HL-60 (cell line): ENCODE results near the gene DERA.
"Not testable (repeated sequence)": the region's sequence is repeated elsewhere in the genome, so short reads cannot be mapped to it uniquely, and the experiment has no call there.

ENCODE experiments used
- DNase-seq, 2 experiments: peaks; one replicate each; pipeline ENCODE4 v3.0.0-alpha.2; 2010 to 2020; ENCODE audit warnings: low read depth in 1 of 2, low spot score in 1 of 2
- H3K27ac ChIP-seq: fragments of 250-450 bp; sonication (Bioruptor Pico); replicated peaks from 2 replicates; pipeline ENCODE4 v1.5.1; 2020; ENCODE audit warnings: mild to moderate bottlenecking, moderate library complexity
- H3K27me3 ChIP-seq: fragments of 250-450 bp; sonication (Bioruptor Pico); 2 replicates; pipeline ENCODE4 v1.5.1; 2021; ENCODE audit warnings: mild to moderate bottlenecking, moderate library complexity; ENCODE audit not compliant: insufficient read depth, poor library complexity, severe bottlenecking
- H3K4me3 ChIP-seq: replicated peaks from 2 replicates; pipeline ENCODE4 v1.5.1; 2011; ENCODE audit warnings: mild to moderate bottlenecking, control low read depth, low read length; ENCODE audit not compliant: insufficient read depth
- CTCF ChIP-seq: IDR thresholded peaks from one replicate; pipeline ENCODE4 v1.5.1; 2011; ENCODE audit warnings: low read length, control low read depth, inconsistent platforms; ENCODE audit not compliant: insufficient read depth
- GABPA ChIP-seq: IDR thresholded peaks from 2 replicates; pipeline ENCODE4 v1.6.1; 2012; ENCODE audit warnings: low read depth
- POLR2AphosphoS5 ChIP-seq: IDR thresholded peaks from 2 replicates; pipeline ENCODE4 v1.6.1; 2012; ENCODE audit warnings: low read depth
- REST ChIP-seq: IDR thresholded peaks from 2 replicates; pipeline ENCODE4 v1.6.1; 2012; ENCODE audit warnings: low read depth; ENCODE audit not compliant: insufficient replicate concordance
- SPI1 ChIP-seq: IDR thresholded peaks from 2 replicates; pipeline ENCODE4 v1.6.1; 2012; ENCODE audit warnings: low read depth, mild to moderate bottlenecking, borderline replicate concordance

The DERA gene

GRCh38 chr12:16006752-16007151 is 95.6 kb downstream of the DERA start:
- no peak for TF ChIP-seq POLR2AphosphoS5
- no peak for TF ChIP-seq CTCF
- no peak for TF ChIP-seq GABPA
- TF ChIP-seq SPI1: no peak
- TF ChIP-seq REST: no peak
- no peak overlapping the region for H3K4me3 ChIP-seq
- no peak for DNase-seq
- no peaks in the 10 kb centered on the region for H3K27me3 ChIP-seq
- H3K27ac ChIP-seq: no peak overlapping the region

- Histone ChIP-seq H3K4me3 (no peak overlapping the region), H3K27ac (no peak overlapping the region), H3K27me3 (no peaks in the 10 kb centered on the region)
- DNase-seq: no peak
- TF ChIP-seq CTCF (no peak), REST (no peak), GABPA (no peak), POLR2AphosphoS5 (no peak), SPI1 (no peak)
Measured at GRCh38 chr12:16008421-16008824, 97.3 kb downstream of the DERA start.

- Histone ChIP-seq H3K27ac (no peak overlapping the region), H3K4me3 (no peak overlapping the region), H3K27me3 (no peaks in the 10 kb centered on the region)
- TF ChIP-seq GABPA (no peak), POLR2AphosphoS5 (no peak), SPI1 (no peak), REST (no peak), CTCF (no peak)
- DNase-seq: no peak
Measured at GRCh38 chr12:16012117-16012516, 101.0 kb downstream of the DERA start.

- H3K27ac ChIP-seq, H3K27me3 ChIP-seq, DNase-seq, H3K4me3 ChIP-seq: not testable (repeated sequence)
Measured at GRCh38 chr12:16013722-16014121, 102.6 kb downstream of the DERA start.

GRCh38 chr12:16014394-16014793 is 103.3 kb downstream of the DERA start:
- not testable (repeated sequence) for DNase-seq, H3K27ac ChIP-seq, H3K4me3 ChIP-seq, H3K27me3 ChIP-seq
